HG03565 (cell line): Measurements from ENCODE around the gene FAM107B.
A peak's percentile ranks its signal among the peaks of the same experiment; 100 is the strongest.
"Not testable (repeated sequence)": the region's sequence is repeated elsewhere in the genome, so short reads cannot be mapped to it uniquely, and the experiment has no call there.

Experiments
- ATAC-seq: cut with Tn5 transposase; IDR thresholded peaks from one replicate; pipeline ENCODE4 v1.9.1; 2021; ENCODE audit warnings: mild to moderate bottlenecking, moderate library complexity; ENCODE audit not compliant: unreplicated experiment

Gene FAM107B

GRCh38 chr10:14667280-14667679, 107.4 kb downstream of the FAM107B start:
- no peak for ATAC-seq

- no peak for ATAC-seq
Observed at GRCh38 chr10:14665865-14666857, 108.5 kb downstream of the FAM107B start.

DNA sequence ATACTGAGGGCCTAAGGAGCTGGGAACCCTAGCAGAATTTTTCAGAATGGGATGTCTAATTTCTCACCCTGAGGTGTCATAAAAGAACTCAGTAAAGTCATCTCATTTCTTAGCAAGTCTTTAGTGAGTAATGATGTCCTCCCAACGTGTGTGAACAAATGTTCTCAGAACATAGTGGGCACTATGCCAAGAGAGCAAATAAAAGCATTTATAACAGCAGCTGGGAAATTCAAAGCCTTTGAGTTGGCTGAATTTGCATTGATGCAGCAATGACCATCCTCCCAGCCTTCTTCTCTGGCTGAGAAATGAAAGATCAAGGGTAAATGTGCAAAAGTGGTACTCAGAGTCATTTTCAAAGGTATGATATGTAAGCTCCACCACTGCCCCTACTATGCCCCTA, 109.4 kb downstream of the FAM107B start:
- no peak for ATAC-seq

DNA sequence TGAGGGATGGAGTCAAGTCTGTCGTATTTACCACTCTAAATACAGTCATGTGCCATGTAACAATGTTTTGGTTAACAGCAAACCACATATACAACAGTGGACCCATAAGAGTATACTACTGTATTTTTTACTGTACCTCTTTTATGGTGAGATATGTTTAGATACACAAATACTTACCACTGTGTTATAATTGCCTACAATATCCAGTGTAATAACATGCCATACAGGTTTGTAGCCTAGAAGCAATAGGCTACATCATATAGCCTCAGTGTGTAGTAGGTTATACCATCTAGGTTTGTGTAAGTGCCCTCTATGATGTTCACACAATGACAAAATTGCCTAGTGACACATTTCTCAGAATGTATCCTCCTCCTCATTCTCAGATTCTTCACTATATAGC, 110.4 kb downstream of the FAM107B start:
- no peak for ATAC-seq

DNA sequence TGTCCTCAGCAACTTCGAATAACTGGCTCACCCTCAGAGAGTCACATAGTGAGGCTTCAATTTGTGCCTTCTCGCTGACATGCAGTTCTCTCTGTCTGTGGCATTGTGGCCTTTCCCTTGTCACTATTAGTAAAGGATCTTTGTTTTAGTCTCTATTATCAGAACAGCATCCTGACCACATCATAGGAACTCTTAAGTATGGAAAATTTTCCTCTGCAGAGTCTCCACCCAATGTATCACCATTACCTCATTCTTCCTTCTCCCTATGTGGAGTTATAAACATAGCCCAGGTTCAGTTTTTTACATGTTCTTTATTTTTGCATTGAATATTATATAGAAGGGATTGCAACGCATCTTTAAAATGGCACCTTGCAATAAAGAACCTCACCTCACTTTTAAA, 112.9 kb downstream of the FAM107B start:
- no peak for ATAC-seq

- no peak for ATAC-seq
Observed at GRCh38 chr10:14660831-14661230, 113.9 kb downstream of the FAM107B start.

DNA sequence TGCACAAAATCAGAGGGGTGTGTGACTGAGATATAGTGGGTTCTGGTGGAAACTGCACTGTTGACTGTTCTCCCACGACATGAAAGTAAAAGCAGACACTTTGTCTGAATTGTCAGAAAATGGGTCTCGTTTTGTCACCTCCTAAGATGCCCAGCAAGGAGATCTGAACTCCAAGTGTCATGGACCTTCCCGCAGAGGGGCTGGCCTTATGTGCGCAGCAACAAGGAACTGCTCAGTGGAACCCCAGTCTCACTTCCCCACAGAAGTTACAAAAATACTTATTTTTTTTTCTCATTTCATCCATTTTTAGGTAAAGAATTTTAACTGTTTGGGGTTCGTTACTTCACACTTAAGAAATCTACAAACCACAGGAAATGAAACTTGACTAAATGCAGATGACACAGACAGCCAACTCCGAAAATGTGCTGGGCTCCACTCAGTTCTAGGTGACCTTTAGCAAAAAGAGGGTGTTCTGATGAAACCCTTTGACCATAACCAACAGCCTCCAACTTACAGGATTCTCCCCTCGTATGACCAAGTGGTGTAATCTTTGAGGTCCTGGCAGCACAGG, 115.0 kb downstream of the FAM107B start:
- ATAC-seq = peak; percentile 81

GRCh38 chr10:14659137-14659536, 115.6 kb downstream of the FAM107B start:
- not testable (repeated sequence) for ATAC-seq

GRCh38 chr10:14658331-14659127, 116.2 kb downstream of the FAM107B start:
- ATAC-seq = no peak

- no peak for ATAC-seq
Observed at GRCh38 chr10:14656052-14656730, 118.5 kb downstream of the FAM107B start.

DNA sequence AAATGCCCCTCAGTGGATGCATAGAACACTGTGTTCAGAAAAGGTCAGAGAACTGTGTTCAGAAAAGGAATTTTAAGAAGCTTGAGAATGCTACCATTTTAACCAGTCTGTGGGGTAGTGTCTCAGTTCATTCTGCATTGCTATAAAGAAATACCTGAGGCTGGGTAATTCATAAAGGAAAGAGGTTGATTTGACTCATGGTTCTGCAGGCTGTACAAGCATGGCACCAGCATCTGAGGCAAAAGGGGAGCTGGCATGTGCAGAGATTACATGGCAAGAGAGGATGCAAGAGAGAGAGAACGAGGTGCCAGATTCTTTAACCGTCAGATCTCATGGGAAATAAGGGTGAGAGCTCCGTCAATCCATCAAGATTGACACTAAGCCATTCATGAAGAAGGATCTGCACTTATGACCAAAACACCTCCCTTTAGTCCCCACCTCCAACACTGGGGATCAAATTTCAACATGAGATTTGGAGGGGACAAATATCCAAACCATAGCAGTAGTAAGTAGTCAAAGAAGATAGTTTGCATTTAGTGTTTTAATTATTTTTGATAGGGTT, 119.8 kb downstream of the FAM107B start:
- no peak for ATAC-seq

DNA sequence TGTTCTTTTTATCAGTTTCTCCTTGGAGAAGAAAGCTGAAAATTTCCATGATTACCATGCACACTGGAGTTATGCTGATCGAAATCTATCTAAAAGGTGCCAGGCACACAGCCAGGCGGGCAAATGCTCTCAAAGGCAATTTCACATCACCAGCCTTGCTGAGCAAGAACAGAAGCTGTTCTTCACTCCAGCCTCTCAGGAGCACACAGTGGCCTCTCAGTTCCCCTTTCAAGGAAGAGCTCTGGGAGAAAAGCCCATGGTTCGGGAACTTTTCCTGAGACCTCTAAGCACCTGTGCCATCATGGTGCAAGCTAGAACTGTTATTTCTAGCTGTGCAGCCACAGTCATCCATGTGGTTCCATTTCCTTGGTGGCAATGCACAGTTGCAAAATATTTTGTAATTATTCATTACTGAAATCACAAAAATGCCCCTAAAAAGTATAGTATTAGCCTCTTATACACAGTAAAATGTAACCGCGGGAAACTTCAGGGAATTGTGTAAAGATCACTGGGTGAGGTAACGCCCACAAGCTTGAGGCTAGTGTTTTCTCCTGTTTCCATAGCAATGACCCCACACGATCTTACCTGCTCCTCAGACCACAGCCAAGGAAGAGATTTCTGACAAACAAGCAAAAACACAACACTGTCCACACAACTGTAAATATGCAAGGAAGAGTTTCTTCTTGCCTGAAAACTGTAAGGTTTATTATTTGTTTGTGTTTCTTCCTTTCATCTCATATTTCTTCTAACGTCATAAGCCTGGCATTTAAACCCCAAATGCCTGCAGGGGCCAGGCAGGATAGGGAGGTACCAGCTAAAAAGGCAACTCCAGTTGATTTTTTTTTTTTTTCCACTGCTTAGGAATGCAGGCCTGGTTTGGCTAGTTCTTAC, 121.2 kb downstream of the FAM107B start:
- no peak for ATAC-seq

DNA sequence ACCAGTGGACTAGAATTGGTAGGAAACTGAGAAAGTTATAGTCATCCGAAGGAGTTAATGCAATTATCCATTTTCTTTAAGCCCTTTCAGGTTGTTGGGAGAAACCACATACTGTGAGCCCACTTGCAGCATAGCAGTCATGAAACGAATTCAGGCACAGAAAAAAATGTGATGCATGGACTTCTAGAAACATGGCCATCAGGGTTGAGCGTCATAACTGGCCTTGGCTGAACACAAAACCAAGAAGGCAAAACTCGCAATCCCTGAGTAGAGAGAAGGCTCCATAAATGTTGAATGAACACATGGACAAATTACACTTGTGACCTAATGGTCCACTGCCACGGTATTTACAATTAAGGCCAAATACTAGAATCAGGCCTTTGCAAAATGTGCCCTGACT, 121.9 kb downstream of the FAM107B start:
- ATAC-seq = no peak

- ATAC-seq = no peak
Observed at GRCh38 chr10:14652067-14652466, 122.6 kb downstream of the FAM107B start.

- no peak for ATAC-seq
Observed at GRCh38 chr10:14649739-14650138, 125.0 kb downstream of the FAM107B start.

- ATAC-seq = no peak
Observed at GRCh38 chr10:14648946-14649345, 125.8 kb downstream of the FAM107B start.

DNA sequence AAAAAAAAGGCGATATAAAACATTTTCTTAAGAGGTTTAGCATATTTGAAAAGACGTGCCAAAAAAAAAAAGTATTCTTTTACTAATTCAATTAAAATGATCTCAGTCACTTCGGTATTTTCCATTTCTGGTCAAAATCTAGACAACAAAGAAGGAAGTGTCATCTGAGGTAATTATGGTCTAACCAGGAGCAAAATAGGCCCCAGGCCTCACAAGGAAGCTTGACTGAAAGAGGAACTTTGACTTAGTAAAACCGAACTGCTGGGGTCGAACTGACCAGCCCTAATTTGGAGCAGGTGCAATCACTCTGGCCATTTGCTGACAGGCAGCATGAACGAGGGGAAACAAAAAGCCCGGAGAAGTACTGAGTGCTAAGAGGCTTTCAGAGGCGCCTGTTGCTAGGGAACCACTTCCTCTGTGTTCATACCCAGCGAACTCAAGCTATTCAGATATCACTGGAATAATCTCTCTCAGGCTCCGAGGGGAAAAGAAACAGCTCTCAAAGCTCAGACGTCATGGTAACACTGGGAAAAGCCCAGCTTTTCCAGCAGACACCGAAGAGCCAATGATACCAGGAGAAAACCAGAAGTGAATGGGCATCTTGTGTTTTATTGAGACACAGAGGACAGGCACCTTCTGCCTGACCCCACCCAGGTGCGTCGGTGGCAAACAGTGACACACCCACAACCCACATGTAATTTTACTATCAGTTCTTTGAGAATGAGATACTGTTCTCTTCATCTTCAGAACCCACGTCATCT, 126.5 kb downstream of the FAM107B start:
- peak; percentile 92 for ATAC-seq

DNA sequence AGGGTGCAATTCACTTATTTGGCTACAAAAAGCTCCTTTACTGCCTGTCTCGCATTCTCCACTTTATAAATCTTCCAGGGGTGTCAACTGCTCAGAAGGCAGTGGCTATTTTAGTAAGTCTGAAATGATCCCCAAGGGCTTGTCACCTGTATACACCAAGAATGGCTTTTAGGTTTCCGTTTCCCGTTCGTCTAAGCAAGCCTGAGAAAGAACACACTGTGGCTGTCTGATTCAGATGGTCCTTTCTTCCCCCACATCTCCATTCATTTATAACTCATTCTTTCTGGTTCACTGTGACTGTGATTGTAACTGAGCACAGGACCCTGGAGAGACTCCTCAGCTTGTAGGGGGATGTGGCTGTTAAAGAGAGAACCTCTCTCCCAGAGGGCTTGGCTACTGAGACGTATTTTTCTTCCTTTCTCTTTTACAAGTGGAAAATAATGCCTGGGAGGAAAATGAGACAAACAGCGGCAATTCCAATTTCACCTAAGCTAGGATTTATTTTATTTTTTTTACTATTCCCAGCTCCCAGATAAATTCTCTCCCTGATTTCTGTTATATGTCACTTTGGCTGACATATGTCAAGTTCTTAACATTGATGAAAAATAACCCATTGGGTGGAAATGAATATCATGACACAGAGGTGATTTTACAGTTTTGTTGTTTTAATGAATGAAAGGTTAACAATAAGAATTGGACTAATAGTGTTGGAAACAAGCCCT, 129.3 kb downstream of the FAM107B start:
- ATAC-seq = no peak
